Activated CD4-positive, alpha-beta T cell treated with anti-CD3 and anti-CD28 coated beads, Interleukin-2, amount 10 ng/mL, durations not matched to agents 24 days and 14 days (primary cell): ENCODE measurements around the gene RALA. TPM values are rescaled to one million over a fixed set of nuclear protein-coding genes. Genes with fewer than 3 reads are reported as not detected.

Experiments used
- DNase-seq: peaks from one replicate; pipeline ENCODE4 v3.0.0; 2022
- H3K27ac Mint-ChIP-seq: one replicate; pipeline ENCODE4 v1.8.0; 2022; ENCODE audit warnings: mild to moderate bottlenecking, mixed read lengths
- H3K27me3 Mint-ChIP-seq: one replicate; pipeline ENCODE4 v1.8.0; 2022; ENCODE audit warnings: mixed read lengths
- H3K36me3 Mint-ChIP-seq: one replicate; pipeline ENCODE4 v1.8.0; 2022; ENCODE audit warnings: low read depth, mild to moderate bottlenecking, mixed read lengths
- H3K4me1 Mint-ChIP-seq: one replicate; pipeline ENCODE4 v1.8.0; 2021; ENCODE audit warnings: mixed read lengths
- H3K4me3 Mint-ChIP-seq: one replicate; pipeline ENCODE4 v1.8.0; 2022; ENCODE audit warnings: mild to moderate bottlenecking, moderate library complexity, mixed read lengths
- H3K9me3 Mint-ChIP-seq: one replicate; pipeline ENCODE4 v1.8.0; 2021; ENCODE audit warnings: mixed read lengths
- intact Hi-C: fragments of 100-400 bp; cut with micrococcal nuclease; formaldehyde crosslinking; loops from one replicate; pipeline ENCODE4 v1.15.1; 2023
- total RNA-seq: library from RNA; stranded (reverse); gene quantifications from 2 replicates; pipeline ENCODE4 v1.2.3, GENCODE V29; 2022

The RALA gene, protein sequence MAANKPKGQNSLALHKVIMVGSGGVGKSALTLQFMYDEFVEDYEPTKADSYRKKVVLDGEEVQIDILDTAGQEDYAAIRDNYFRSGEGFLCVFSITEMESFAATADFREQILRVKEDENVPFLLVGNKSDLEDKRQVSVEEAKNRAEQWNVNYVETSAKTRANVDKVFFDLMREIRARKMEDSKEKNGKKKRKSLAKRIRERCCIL
- 35.5 and 37.0 TPM in 2 replicates for total RNA-seq

DNA sequence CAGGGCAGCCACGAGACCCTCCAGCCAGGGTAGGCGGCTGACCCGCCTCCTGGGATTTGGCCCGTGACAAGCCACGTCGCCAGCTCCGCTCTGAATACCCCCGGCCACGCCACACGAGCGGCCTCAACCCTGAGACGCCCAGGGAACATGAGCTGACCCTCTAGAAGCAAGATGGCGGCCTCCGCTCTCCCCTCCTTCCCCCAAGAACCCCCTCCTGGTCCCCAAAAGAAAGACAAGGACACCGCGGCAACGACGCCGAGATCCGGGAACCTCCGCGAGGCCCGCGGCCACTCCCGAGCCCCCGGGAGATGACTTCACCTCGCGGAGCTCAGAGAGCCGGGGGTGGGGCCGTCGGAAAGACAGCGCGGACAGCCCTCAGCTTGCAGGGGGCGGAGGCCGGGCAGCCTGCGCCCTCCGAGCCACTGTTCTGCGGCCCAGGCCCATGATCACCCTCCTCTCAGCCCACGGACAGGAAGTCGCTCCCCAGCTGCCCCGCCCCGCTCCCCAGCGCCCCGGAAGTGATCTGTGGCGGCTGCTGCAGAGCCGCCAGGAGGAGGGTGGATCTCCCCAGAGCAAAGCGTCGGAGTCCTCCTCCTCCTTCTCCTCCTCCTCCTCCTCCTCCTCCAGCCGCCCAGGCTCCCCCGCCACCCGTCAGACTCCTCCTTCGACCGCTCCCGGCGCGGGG lies at the start of gene RALA:
Gene RALA (plus strand): TSS at position 526 of the 685 bp plus-strand sequence. CDS start 63,096 bp downstream, outside the sequence.
- intact Hi-C loops, result loop anchor here (1.0 to 10.0 kb wide), 6 partner anchors 34 to 509 kb away; partner anchors contain the start of genes MPLKIP and YAE1
- peak; percentile 97 for DNase-seq
- H3K27ac Mint-ChIP-seq, result peak within 1 kb of the TSS; percentile 95
- H3K4me3 Mint-ChIP-seq, result peak within 1 kb of the TSS; percentile 99
- peaks cover 18% of the 10 kb centered on the region for H3K36me3 Mint-ChIP-seq
- peaks cover 35% of the 10 kb centered on the region for H3K4me1 Mint-ChIP-seq
- peaks cover 2% of the 10 kb centered on the region for H3K27me3 Mint-ChIP-seq
- no peaks in the 10 kb centered on the region for H3K9me3 Mint-ChIP-seq

DNA sequence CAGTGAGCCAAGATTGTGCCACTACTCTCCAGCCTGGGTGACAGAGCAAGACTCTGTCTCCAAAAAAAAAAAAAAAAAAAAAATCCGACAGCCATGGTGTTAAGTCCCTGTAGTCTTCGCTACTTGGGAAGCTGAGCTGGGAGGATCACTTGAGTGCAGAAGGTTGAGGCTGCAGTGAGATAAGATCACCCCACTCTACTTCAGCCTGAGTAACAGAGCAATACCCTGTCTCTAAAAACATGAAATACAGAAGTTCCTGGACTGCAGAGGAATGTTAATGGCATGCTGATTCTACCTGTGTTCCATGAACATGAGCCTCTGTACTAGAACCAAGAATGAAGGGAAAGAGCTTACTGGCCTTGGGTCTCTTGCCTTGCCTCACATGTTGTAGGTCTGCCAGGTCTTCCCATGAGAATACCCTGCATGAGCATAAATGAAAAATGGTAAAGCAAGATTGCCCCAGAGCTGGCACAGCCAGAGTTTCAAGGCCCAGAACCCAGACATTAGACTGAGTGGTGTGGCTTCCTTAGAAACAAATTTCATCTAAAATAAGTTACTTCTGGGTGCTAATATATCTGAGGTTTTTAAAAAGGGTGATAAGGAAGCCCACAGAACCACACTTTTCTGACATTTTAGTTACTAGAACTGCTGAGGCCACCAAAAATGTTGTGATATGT lies 48.6 kb upstream of the RALA start:
- H3K4me1 Mint-ChIP-seq, result peaks cover 3% of the 10 kb centered on the region

GRCh38 chr7:39577229-39577874 lies 46.0 kb upstream of the RALA start:
- Mint-ChIP-seq H3K4me1 (peaks cover 11% of the 10 kb centered on the region), H3K36me3 (peaks cover 4% of the 10 kb centered on the region), H3K27ac (no peak overlapping the region), H3K4me3 (no peak overlapping the region), H3K9me3 (no peaks in the 10 kb centered on the region), H3K27me3 (no peaks in the 10 kb centered on the region)
- no peak for DNase-seq
- intact Hi-C loops, result no loop called here

More for the DNA sequence above, 48.6 kb upstream of the RALA start:
- H3K4me3 Mint-ChIP-seq, result no peak overlapping the region
- intact Hi-C loops, result no loop called here
- no peak for DNase-seq
- no peaks in the 10 kb centered on the region for H3K9me3 Mint-ChIP-seq
- H3K36me3 Mint-ChIP-seq, result peaks cover 9% of the 10 kb centered on the region
- H3K27me3 Mint-ChIP-seq, result no peaks in the 10 kb centered on the region
- peak overlapping the region; percentile 3 for H3K27ac Mint-ChIP-seq

- DNase-seq, result peak; percentile 92
- peaks cover 4% of the 10 kb centered on the region for H3K36me3 Mint-ChIP-seq
- H3K9me3 Mint-ChIP-seq, result no peaks in the 10 kb centered on the region
- intact Hi-C loops, result loop anchor here (1.0 kb wide), 3 partner anchors 162 to 472 kb away; no protein-coding TSS in a partner anchor
- H3K4me3 Mint-ChIP-seq, result no peak overlapping the region
- no peaks in the 10 kb centered on the region for H3K27me3 Mint-ChIP-seq
- peak overlapping the region; percentile 55 for H3K27ac Mint-ChIP-seq
- H3K4me1 Mint-ChIP-seq, result peaks cover 13% of the 10 kb centered on the region
These were observed 43.1 kb upstream of the RALA start for GRCh38 chr7:39580149-39580874.

DNA sequence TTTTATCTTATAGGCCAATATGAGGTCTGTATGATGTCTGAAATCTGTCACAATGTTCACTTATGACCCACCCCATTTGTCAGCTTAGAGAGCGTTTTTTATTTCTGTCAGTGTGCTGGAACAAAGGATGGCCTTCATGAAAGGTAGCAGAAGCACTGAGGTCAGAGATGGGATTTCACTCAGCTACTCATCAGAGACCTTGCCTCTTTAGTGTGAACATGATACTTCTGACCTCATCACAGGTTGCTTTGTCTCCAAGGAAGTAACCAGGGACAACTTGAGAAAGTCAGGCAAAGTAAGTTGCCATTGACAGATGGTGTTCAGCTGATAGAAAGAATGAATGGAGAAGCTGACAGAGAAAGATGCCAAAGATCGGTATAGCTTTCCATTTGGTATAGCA lies 40.8 kb upstream of the RALA start:
- H3K9me3 Mint-ChIP-seq, result no peaks in the 10 kb centered on the region
- H3K27me3 Mint-ChIP-seq, result no peaks in the 10 kb centered on the region
- H3K4me3 Mint-ChIP-seq, result no peak overlapping the region
- H3K4me1 Mint-ChIP-seq, result peaks cover 14% of the 10 kb centered on the region
- no peak overlapping the region for H3K27ac Mint-ChIP-seq
- no peak for DNase-seq
- intact Hi-C loops, result no loop called here
- H3K36me3 Mint-ChIP-seq, result no peaks in the 10 kb centered on the region

DNA sequence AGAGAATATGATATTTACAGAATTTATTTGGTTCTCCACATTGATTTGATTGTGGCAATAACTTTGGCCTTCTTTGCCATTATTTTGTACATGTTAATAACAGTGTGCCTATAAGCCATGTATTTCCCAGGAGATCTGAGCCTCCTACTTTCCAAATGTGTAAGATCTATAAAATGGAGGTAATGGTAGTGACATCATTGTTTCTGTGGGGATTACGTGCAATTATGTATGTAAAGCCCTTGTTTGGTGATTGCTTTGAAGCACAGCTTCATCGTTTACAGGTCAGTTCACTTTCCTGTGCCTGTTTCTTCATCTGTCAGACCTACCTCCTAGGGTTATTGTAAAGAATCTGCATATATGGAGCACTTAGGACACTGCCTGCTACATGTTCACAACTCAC lies 39.8 kb upstream of the RALA start:
- Mint-ChIP-seq H3K27ac (no peak overlapping the region), H3K27me3 (no peaks in the 10 kb centered on the region), H3K4me1 (peaks cover 21% of the 10 kb centered on the region), H3K9me3 (no peaks in the 10 kb centered on the region), H3K4me3 (no peak overlapping the region), H3K36me3 (no peaks in the 10 kb centered on the region)
- intact Hi-C loops, result no loop called here
- DNase-seq, result no peak

GRCh38 chr7:39587393-39587792 lies 36.0 kb upstream of the RALA start:
- Mint-ChIP-seq H3K4me3 (no peak overlapping the region), H3K9me3 (no peaks in the 10 kb centered on the region), H3K27ac (no peak overlapping the region), H3K36me3 (peaks cover 3% of the 10 kb centered on the region), H3K27me3 (peaks cover 2% of the 10 kb centered on the region), H3K4me1 (peaks cover 36% of the 10 kb centered on the region)
- intact Hi-C loops, result no loop called here
- DNase-seq, result no peak

GRCh38 chr7:39588416-39588815 lies 35.0 kb upstream of the RALA start:
- Mint-ChIP-seq H3K36me3 (peaks cover 3% of the 10 kb centered on the region), H3K27ac (no peak overlapping the region), H3K27me3 (peaks cover 2% of the 10 kb centered on the region), H3K4me3 (no peak overlapping the region), H3K4me1 (peaks cover 41% of the 10 kb centered on the region), H3K9me3 (no peaks in the 10 kb centered on the region)
- no peak for DNase-seq
- intact Hi-C loops, result no loop called here

DNA sequence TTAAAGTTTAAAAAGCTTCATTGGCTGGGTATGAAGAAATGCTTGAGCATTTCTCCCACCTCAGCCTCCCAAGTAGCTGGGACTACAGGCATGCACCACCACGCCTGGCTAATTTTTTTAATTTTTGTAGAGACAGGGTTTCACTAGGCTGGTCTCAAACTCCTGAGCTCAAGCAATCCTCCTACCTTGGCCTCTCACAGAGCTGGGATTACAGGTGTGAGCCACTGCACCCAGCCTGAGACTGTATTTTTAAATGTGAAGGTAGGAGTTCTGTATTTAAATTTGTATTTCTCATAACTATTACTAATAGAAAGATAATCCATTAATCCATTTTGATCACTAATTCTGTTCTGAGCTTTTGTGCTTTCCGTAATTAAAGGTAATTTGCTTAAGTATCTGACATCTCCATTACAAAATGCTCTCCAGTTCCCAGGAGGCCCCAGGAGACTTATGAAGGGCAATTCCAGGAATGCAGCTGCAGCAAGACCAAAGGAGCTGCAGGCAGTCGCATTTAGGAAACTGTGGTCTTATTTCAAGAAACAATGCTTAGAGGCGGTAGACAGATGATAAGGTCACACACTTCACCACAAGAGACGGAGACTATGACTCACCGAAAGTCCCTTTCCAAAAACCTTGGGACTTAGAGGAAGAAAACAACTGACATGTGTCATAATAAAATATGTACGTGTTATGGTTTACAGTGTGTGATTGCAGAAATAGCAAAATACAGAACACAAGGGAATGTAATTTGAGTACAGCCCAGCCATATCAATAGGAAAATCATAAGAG lies 33.9 kb upstream of the RALA start:
- peak overlapping the region; percentile 73 for H3K4me3 Mint-ChIP-seq
- peaks cover 5% of the 10 kb centered on the region for H3K36me3 Mint-ChIP-seq
- peaks cover 38% of the 10 kb centered on the region for H3K4me1 Mint-ChIP-seq
- H3K27me3 Mint-ChIP-seq, result peaks cover 2% of the 10 kb centered on the region
- peak; percentile 93 for DNase-seq
- peak overlapping the region; percentile 93 for H3K27ac Mint-ChIP-seq
- no peaks in the 10 kb centered on the region for H3K9me3 Mint-ChIP-seq
- intact Hi-C loops, result loop anchor here (1.0 to 5.0 kb wide), 4 partner anchors 34 to 359 kb away; partner anchors contain the start of gene RALA

GRCh38 chr7:39592586-39592985 lies 30.8 kb upstream of the RALA start:
- Mint-ChIP-seq H3K9me3 (no peaks in the 10 kb centered on the region), H3K36me3 (peaks cover 5% of the 10 kb centered on the region), H3K4me3 (peak overlapping the region; percentile 40), H3K27ac (peak overlapping the region; percentile 83), H3K4me1 (peaks cover 37% of the 10 kb centered on the region), H3K27me3 (peaks cover 4% of the 10 kb centered on the region)
- intact Hi-C loops, result loop anchor here (2.0 to 5.0 kb wide), 2 partner anchors 16 to 90 kb away; no protein-coding TSS in a partner anchor
- DNase-seq, result no peak

- Mint-ChIP-seq H3K4me1 (peaks cover 22% of the 10 kb centered on the region), H3K36me3 (peaks cover 5% of the 10 kb centered on the region), H3K27ac (no peak overlapping the region), H3K27me3 (peaks cover 2% of the 10 kb centered on the region), H3K4me3 (no peak overlapping the region), H3K9me3 (no peaks in the 10 kb centered on the region)
- no peak for DNase-seq
- intact Hi-C loops, result loop anchor here (5.0 kb wide), 1 partner anchor 87 kb away; no protein-coding TSS in a partner anchor
These were observed 28.3 kb upstream of the RALA start for GRCh38 chr7:39594988-39595620.

DNA sequence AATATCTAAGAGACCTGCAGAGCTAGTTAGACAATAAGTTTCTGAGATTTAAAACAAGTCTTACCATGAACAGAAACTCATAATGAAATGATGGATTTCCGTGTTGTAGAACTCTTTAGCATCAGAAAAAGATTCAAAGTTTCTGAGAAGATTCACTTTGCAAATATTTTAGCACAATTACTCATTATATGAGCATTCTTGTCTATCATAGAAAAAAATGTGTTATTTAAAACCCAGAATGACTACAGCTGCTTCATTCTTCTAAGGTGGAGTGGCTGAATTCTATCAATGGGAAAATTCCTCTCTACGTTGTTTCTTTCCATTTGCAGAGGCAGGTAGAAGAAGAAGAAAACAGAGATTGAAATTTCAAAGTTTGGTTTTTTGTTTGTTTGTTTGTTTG lies 21.0 kb upstream of the RALA start:
- no peak overlapping the region for H3K4me3 Mint-ChIP-seq
- peaks cover 11% of the 10 kb centered on the region for H3K9me3 Mint-ChIP-seq
- H3K27ac Mint-ChIP-seq, result no peak overlapping the region
- no peaks in the 10 kb centered on the region for H3K27me3 Mint-ChIP-seq
- no peaks in the 10 kb centered on the region for H3K36me3 Mint-ChIP-seq
- H3K4me1 Mint-ChIP-seq, result peaks cover 23% of the 10 kb centered on the region
- intact Hi-C loops, result no loop called here
- no peak for DNase-seq
